C4-2B (cell line): ENCODE measurements around the gene FLRT1.

ENCODE experiments used
- H3K27ac ChIP-seq: fragments of 450-650 bp; 2 replicates; pipeline ENCODE4 v1.5.1; 2017
- ZFX ChIP-seq: fragments of 450-650 bp; IDR thresholded peaks from 2 replicates; pipeline ENCODE4 v1.6.1; 2017
- TF ChIP-seq, protein P1 (sequence below): fragments of 450-650 bp; conservative IDR thresholded peaks from 2 replicates; pipeline ENCODE4 v1.5.1; 2017; ENCODE audit warnings: mild to moderate bottlenecking

FLRT1 gene

DNA sequence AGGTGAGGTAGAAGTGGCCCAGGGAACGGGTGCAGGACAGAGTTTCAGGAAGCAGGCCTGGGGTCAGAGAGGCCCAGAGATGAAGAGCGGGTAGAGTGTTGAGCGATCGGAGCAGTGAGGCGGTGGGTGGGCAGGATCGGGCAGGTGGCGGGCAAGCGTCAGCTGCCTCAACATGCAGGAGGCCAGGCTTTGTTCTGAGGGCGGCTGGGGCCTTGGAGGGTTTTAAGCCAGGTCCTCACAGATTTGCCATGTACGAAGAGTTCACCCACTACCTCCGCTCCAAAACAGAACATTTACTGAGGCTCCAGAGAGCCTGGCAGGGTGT lies 29.4 kb downstream of the FLRT1 start:
- TF ChIP-seq ZFX = no peak
- TF ChIP-seq, protein P1, sequence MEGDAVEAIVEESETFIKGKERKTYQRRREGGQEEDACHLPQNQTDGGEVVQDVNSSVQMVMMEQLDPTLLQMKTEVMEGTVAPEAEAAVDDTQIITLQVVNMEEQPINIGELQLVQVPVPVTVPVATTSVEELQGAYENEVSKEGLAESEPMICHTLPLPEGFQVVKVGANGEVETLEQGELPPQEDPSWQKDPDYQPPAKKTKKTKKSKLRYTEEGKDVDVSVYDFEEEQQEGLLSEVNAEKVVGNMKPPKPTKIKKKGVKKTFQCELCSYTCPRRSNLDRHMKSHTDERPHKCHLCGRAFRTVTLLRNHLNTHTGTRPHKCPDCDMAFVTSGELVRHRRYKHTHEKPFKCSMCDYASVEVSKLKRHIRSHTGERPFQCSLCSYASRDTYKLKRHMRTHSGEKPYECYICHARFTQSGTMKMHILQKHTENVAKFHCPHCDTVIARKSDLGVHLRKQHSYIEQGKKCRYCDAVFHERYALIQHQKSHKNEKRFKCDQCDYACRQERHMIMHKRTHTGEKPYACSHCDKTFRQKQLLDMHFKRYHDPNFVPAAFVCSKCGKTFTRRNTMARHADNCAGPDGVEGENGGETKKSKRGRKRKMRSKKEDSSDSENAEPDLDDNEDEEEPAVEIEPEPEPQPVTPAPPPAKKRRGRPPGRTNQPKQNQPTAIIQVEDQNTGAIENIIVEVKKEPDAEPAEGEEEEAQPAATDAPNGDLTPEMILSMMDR = no peak
- no peak overlapping the region for H3K27ac ChIP-seq

DNA sequence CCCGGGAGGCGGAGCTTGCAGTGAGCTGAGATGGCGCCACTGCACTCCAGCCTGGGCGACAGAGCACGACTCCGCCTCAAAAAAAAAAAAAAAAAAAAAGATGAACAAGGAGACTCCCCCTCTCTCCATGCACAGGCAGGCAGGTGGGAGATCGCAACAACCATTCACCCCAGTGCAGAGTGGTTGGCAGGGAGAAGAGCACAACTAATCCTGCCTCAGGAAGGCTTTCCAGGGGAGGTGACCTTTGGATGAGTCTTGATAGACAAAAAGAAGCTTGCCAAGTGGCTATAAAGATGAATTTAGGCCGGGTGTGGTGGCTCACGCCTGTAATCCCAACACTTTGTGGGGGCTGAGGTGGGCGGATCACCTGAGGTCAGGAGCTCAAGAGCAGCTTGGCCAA lies 30.0 kb downstream of the FLRT1 start:
- H3K27ac ChIP-seq = no peak overlapping the region
- TF ChIP-seq, protein P1 = no peak
- no peak for TF ChIP-seq ZFX

DNA sequence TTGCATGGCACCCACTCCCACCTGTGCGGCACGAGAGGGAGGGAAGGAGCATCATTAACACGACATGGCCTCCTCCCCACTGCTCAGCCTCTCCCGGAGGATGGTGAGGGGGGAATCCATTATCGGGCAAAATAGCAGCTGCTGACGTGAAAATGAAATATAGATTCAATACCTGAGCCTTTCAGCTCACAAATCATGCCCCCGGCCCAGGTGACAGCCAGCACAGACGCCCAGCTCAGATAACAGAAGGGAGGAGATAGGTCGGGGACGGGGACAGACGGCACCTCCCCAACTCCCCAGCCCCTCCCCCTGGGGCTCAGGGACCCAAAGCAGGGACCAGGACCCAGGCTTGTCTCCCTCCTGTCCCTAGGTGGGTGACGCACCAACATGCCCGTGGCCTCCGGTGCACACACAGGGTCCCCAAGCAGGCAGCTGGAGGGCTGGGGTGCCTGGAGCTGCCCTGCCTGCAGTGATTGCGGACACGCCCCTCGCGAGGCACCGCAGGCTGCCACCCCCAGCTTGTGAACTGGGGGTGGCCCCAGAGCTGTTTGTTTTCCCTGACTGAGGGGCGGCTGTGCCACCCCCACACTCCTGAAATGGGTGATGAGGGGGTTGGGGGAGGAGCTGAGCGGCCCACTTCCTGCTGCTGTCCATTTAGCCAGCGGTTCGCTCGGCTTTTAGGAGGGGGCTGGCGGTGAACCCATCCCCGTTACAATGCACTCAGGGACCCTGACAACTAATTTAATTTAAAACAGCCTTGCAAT lies 31.7 kb downstream of the FLRT1 start:
- H3K27ac ChIP-seq = no peak overlapping the region
- TF ChIP-seq, protein P1 = no peak
- no peak for TF ChIP-seq ZFX

DNA sequence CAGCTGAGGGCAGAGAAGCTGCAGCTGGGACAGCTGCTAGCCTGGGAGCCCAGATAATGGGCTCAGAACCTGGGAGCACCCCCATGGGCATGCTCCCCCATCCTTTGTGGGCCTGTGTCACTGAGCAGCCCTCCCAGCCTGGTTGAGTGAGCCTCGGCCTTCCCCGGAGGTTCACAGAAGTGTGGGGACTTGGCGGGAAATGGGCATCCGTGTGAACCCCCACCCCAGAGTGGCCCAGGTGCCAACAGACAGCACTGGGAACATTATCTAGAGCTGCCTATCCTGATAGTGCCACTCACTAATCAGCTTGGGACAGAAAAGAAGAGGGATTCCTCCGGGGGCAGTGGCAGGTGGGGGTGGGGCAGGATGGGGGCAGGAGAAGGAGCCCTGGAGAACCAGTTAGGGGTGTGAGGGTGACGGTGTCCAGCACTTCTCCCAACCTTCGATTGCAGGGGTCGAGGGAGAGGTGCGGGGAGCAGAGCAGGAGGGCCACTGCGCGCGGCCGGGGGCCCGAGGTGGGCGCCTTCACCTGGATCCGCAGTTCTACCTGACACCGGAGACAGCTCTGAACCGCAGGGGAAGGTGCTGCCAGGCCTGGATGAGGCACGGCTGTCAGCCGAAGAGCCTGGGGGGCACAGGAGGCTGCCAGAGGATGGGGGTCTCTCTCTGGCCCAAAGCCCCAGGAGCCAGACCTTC lies 33.1 kb downstream of the FLRT1 start:
- TF ChIP-seq, protein P1 = no peak
- no peak for TF ChIP-seq ZFX
- no peak overlapping the region for H3K27ac ChIP-seq

DNA sequence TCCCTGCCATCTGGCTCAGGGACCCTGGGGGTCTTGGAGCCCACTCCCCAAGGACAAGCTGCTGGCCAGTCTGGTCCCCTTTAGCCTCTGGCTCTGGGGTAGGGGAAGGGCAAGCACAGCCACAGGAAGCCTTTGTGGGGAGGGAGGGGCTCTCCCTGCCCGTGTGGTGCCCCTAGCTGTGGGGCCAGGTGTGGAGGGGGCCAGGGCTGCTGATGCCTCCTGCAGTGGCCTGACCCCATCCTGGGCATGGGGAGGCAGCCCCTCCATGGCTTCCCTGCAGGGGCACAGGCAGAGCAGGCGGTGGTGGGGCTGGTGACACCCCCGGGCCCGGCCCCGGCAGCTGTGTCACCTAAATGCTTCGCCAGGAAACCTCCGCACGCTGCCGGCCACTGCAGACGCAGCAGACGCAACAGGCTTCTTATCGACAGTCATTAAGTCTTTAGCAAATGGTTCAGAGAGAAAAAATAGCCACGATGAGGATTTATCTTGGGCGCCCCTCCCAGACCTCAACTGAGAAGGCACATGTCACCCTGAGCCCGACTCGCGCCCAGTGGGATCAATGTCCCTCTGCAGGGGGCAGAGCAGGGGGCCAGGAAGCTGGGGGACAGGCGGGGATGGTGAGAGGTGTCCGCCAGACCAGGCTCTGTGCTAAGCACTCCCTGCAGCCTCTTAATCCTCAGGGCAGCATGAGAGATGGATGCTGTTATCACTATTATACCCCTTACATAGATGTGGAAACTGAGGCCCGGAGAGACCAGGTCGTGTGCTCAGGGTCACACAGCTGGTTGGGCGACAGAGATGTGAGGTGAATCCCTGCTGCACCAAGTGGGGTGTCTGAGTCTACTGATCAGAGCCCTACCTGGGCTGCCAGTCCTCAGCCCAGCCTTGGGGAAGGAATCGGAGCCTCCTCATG lies 33.9 kb downstream of the FLRT1 start:
- no peak for TF ChIP-seq ZFX
- TF ChIP-seq, protein P1 = no peak
- H3K27ac ChIP-seq = no peak overlapping the region

DNA sequence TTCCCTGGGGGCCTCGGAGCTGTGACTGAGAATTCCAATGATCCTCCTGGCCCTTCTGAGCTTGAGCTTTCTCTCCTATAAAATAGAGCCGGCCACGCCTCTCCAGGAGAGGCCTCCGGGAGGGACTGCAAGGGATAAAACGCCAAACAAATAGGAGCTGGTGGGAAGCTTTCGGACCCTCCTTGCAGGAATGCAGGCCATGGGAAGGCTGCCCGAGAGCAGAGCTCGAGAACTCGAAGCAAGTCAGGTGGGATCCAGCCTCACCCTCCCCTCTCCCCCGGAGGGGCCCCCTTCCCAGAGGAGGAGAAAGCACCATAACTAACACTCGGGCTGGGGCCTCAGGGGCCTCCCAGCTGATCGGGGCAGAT lies 34.6 kb downstream of the FLRT1 start:
- no peak overlapping the region for H3K27ac ChIP-seq
- TF ChIP-seq ZFX = no peak
- TF ChIP-seq, protein P1 = no peak

DNA sequence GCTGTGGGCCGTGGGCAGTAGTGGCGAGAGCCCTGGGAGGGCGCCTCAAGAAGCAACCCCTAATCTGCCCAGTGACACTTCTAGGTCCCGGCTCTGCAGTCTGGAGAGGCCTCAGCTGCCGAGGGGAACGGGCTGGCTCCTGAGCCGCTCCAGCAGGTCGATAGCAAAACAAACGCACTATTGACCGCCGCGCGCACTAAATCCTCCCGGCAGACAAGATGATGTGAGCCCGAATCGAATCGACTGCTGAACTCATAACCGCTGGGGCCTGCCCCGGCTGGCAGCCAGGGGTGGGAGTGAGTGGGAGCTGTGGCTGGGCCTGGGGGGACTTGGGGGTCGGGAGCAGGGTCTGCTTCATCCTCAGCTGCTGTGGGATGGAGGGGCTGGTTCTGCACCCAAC lies 36.1 kb downstream of the FLRT1 start:
- TF ChIP-seq ZFX = no peak
- TF ChIP-seq, protein P1 = no peak
- no peak overlapping the region for H3K27ac ChIP-seq
